BJ (cell line): ENCODE measurements around the gene GSTO2. TPM values are rescaled to one million over a fixed set of nuclear protein-coding genes. Genes with fewer than 3 reads are reported as not detected.

Source experiments
- CTCF ChIA-PET: fragments of 350-600 bp; formaldehyde crosslinking; extraction: SDS; loops from one replicate; lab custom pipeline; 2021; ENCODE audit warnings: antibody characterized with exemption, inconsistent platforms; lab: Yijun Ruan, JAX
- POLR2A ChIA-PET: fragments of 300-600 bp; sonication (Branson Sonifier 250); formaldehyde crosslinking; extraction: SDS; loops from one replicate; lab custom pipeline; 2021; ENCODE audit warnings: antibody characterized with exemption; lab: Charles Lee
- DNase-seq: peaks from one replicate; pipeline ENCODE4 v3.0.0-alpha.2; 2011; ENCODE audit warnings: low read depth
- H3K27me3 ChIP-seq: 2 replicates; pipeline ENCODE4 v1.6.0; 2011; ENCODE audit warnings: low read length; ENCODE audit not compliant: control insufficient read depth, insufficient read depth
- H3K36me3 ChIP-seq: 2 replicates; pipeline ENCODE4 v1.5.1; 2011; ENCODE audit warnings: low read length; ENCODE audit not compliant: control insufficient read depth, insufficient read depth
- H3K4me3 ChIP-seq: 2 replicates; pipeline ENCODE4 v1.5.1; 2011; ENCODE audit warnings: low read depth, mild to moderate bottlenecking, control low read depth, low read length
- polyA plus RNA-seq: library from polyadenylated mRNA; depleted of rRNA; stranded (reverse); fragments of >200 nt; gene quantifications from 2 replicates; pipeline ENCODE4 v1.2.3, GENCODE V29; 2011
- TF ChIP-seq, protein P1 (sequence below): IDR thresholded peaks from 2 replicates; pipeline ENCODE4 v1.5.1; 2011; ENCODE audit warnings: low read depth, mild to moderate bottlenecking, control low read depth, inconsistent platforms, low read length, moderate library complexity; ENCODE audit not compliant: insufficient read depth

GSTO2 gene
- polyA plus RNA-seq, 1 experiment: 4.9 TPM

DNA sequence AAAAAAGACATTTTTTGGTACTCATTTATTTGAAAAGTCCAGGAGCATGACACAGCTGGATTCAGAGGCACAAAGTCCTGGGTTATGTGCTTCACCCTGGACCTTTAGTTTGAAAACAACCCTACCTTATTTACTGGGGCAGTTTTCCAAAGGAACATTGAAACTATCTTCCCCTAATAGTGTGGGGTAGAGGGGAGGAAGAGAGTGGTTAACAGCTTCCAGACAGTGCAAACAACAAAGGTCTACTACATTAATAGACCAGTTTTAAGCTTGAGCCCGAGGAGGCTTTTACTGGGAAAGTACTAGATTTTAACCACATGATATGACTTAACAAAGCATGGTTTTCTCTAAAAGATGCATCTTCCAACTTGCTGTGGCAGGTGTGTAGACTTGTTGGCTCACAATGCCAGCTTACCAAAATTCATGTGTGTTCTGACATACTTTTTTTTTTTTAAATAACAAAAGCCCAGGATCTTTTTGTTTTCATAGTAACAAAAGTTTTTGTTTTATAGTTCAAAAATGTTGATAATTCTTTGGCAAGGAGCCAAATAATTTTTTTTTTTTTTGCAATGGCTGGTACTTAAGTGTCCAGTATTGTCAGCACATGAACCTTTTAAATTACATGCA lies 12.5 kb upstream of the GSTO2 start:
- peaks cover 11% of the 10 kb centered on the region for H3K36me3 ChIP-seq
- POLR2A ChIA-PET: no interaction called here
- no peaks in the 10 kb centered on the region for H3K27me3 ChIP-seq
- peak overlapping the region; percentile 85 for H3K4me3 ChIP-seq
- CTCF ChIA-PET: interaction anchor here (2.1 kb wide), 1 partner anchor 18 kb away, joined by 14 read pairs; no protein-coding TSS in a partner anchor
- TF ChIP-seq, protein P1, sequence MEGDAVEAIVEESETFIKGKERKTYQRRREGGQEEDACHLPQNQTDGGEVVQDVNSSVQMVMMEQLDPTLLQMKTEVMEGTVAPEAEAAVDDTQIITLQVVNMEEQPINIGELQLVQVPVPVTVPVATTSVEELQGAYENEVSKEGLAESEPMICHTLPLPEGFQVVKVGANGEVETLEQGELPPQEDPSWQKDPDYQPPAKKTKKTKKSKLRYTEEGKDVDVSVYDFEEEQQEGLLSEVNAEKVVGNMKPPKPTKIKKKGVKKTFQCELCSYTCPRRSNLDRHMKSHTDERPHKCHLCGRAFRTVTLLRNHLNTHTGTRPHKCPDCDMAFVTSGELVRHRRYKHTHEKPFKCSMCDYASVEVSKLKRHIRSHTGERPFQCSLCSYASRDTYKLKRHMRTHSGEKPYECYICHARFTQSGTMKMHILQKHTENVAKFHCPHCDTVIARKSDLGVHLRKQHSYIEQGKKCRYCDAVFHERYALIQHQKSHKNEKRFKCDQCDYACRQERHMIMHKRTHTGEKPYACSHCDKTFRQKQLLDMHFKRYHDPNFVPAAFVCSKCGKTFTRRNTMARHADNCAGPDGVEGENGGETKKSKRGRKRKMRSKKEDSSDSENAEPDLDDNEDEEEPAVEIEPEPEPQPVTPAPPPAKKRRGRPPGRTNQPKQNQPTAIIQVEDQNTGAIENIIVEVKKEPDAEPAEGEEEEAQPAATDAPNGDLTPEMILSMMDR: no peak
- no peak for DNase-seq

DNA sequence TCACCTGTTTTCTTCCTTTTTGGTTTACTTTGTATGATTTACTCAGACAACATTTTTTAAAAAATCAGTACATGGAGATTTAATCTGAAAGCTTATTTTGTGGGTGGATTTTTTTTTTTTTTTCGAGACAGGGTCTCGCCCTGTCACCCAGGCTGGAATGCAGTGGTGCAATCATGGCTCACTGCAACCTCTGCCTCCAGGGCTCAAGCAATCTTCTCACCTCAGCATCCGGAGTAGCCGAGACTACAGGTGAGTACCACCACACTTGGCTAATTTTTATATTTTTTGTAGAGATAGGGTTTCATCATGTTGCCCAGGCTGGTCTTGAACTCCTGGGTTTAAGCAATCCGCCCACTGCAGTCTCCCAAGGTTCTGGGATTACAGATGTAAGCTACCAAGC lies 11.7 kb upstream of the GSTO2 start:
- peaks cover 18% of the 10 kb centered on the region for H3K36me3 ChIP-seq
- CTCF ChIA-PET: interaction anchor here (0.6 to 2.1 kb wide), 2 partner anchors 17 to 542 kb away, joined by 3 to 10 read pairs; no protein-coding TSS in a partner anchor
- TF ChIP-seq, protein P1: no peak
- POLR2A ChIA-PET: no interaction called here
- DNase-seq: no peak
- no peaks in the 10 kb centered on the region for H3K27me3 ChIP-seq
- H3K4me3 ChIP-seq: no peak overlapping the region

DNA sequence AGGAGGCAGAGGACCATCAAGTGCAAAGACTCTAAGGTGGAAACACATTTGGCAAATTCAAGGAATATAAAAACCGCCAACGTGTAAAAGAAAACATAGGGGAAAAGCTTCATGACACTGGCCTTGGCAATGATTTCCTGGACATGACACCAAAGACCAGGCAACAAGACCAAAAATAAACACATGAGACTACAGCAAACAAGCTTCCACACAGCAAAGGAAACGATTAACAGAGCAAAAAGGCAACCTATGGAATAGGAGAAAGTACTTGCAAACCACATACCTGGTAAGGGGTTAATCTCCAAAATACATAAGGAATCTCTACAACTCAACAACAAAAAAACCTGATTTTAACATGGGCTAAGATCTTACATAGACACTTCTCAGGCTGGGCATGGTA lies 10.8 kb upstream of the GSTO2 start:
- TF ChIP-seq, protein P1: no peak
- POLR2A ChIA-PET: no interaction called here

DNA sequence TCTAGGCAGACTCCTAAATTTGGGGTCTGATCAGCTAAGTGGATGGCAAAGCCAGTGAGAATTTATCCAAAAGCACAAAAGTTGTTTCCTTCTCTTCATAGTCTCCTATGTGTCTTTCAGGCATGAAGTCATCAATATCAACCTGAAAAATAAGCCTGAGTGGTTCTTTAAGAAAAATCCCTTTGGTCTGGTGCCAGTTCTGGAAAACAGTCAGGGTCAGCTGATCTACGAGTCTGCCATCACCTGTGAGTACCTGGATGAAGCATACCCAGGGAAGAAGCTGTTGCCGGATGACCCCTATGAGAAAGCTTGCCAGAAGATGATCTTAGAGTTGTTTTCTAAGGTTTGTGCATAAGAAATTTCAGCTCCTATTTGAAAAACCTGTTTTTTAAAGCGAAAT lies 9.5 kb upstream of the GSTO2 start:
- Histone ChIP-seq H3K4me3 (no peak overlapping the region), H3K36me3 (peaks cover 18% of the 10 kb centered on the region), H3K27me3 (no peaks in the 10 kb centered on the region)
- TF ChIP-seq, protein P1: no peak
- ChIA-PET POLR2A (no interaction called here), CTCF (interaction anchor here (1.1 to 2.5 kb wide), 2 partner anchors 12 to 15 kb away, joined by 5 to 11 read pairs; no protein-coding TSS in a partner anchor)
- DNase-seq: no peak

More for the DNA sequence above, 10.8 kb upstream of the GSTO2 start:
- CTCF ChIA-PET: interaction anchor here (2.1 kb wide), 1 partner anchor 16 kb away, joined by 10 read pairs; no protein-coding TSS in a partner anchor
- Histone ChIP-seq H3K36me3 (peaks cover 18% of the 10 kb centered on the region), H3K27me3 (no peaks in the 10 kb centered on the region), H3K4me3 (no peak overlapping the region)
- DNase-seq: no peak

DNA sequence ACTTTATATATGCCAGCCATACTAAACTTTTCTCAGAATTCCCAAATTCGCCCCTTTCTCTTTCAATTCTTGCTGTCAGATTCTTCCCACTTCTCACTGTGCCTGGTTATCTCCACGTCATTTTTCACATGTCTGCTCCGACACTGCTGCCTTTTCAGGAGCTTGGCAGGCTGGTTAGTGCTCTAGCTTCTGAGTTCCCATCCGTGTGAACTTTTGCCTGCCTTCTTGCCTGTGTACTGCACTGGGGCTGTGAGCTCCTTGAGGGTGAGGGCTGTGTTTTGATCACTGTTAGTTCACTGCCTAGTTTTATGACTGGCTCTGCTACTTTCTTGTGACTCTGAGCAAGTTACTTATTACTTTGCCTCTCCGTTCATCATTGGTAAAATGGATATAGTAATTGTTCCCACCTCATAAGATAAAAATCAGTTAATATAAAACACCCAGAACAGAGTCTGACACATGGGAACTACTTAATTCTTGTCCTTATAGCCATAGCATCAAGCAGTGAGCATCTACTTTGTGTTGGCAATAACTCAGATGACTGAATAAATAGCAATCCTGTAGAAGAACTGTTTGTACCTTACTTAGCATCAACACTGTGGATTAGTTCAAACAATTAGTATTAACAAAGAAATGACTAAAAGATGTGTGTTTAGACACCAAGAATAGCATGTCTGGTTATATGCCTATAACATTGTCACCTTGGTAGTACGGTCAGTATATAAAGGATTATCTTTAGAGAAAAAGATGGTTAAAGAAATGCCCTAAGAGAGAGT lies 8.8 kb upstream of the GSTO2 start:
- Histone ChIP-seq H3K36me3 (peaks cover 20% of the 10 kb centered on the region), H3K4me3 (no peak overlapping the region), H3K27me3 (no peaks in the 10 kb centered on the region)
- CTCF ChIA-PET: interaction anchor here (1.1 to 2.5 kb wide), 2 partner anchors 11 to 14 kb away, joined by 5 to 11 read pairs; no protein-coding TSS in a partner anchor
- TF ChIP-seq, protein P1: no peak
- DNase-seq: no peak
- POLR2A ChIA-PET: no interaction called here
